MCF 10A (cell line): ENCODE data around the gene ALPL. TPM values are rescaled to one million over a fixed set of nuclear protein-coding genes. Genes with fewer than 3 reads are reported as not detected.

ENCODE experiments used
- BruUV-seq: library from RNA; stranded (reverse); fragments of 400-500 nt; replicated peaks from 2 replicates; lab custom pipeline; 2021; lab: Mats Ljungman, UMichigan
- CTCF ChIA-PET: fragments of 300-600 bp; sonication (Branson Sonifier 250); formaldehyde crosslinking; extraction: SDS; loops from one replicate; lab custom pipeline; 2021; ENCODE audit warnings: antibody characterized with exemption, inconsistent platforms; lab: Yijun Ruan, JAX
- POLR2A ChIA-PET: fragments of 300-600, 350-650 bp; sonication (Branson Sonifier 250); formaldehyde crosslinking; extraction: SDS; loops from one replicate; lab custom pipeline; 2020; ENCODE audit warnings: antibody characterized with exemption, inconsistent platforms; lab: Yijun Ruan, JAX
- DNase-seq: peaks from one replicate; pipeline ENCODE4 v3.0.0-alpha.2; 2018; ENCODE audit not compliant: unreplicated experiment
- H3K27ac Mint-ChIP-seq: one replicate; pipeline ENCODE4 v1.8.0; 2022; ENCODE audit warnings: mild to moderate bottlenecking, low read depth, mixed read lengths; ENCODE audit not compliant: unreplicated experiment
- H3K27me3 Mint-ChIP-seq: one replicate; pipeline ENCODE4 v1.8.0; 2022; ENCODE audit warnings: mixed read lengths; ENCODE audit not compliant: insufficient read depth, unreplicated experiment
- H3K36me3 Mint-ChIP-seq: one replicate; pipeline ENCODE4 v1.8.0; 2022; ENCODE audit warnings: mild to moderate bottlenecking, moderate library complexity, mixed read lengths; ENCODE audit not compliant: insufficient read depth, unreplicated experiment
- H3K4me1 Mint-ChIP-seq: one replicate; pipeline ENCODE4 v1.8.0; 2022; ENCODE audit warnings: mixed read lengths; ENCODE audit not compliant: insufficient read depth, unreplicated experiment
- H3K4me3 Mint-ChIP-seq: one replicate; pipeline ENCODE4 v1.8.0; 2022; ENCODE audit warnings: mild to moderate bottlenecking, moderate library complexity, mixed read lengths; ENCODE audit not compliant: unreplicated experiment
- H3K9me3 Mint-ChIP-seq: one replicate; pipeline ENCODE4 v1.8.0; 2022; ENCODE audit warnings: mixed read lengths; ENCODE audit not compliant: unreplicated experiment
- intact Hi-C: fragments of 100-400 bp; cut with micrococcal nuclease; formaldehyde crosslinking; loops from 2 replicates; pipeline ENCODE4 v1.14.1; 2022
- total RNA-seq: library from RNA; stranded (reverse); gene quantifications from 2 replicates; pipeline ENCODE4 v1.2.3, GENCODE V29; 2022
- TF ChIP-seq, protein P1 (sequence below): fragments of 200-600 bp; IDR thresholded peaks from one replicate; pipeline ENCODE4 v1.8.0; 2022; ENCODE audit warnings: antibody characterized with exemption, mild to moderate bottlenecking; ENCODE audit not compliant: unreplicated experiment

Gene ALPL
- total RNA-seq, 1 experiment from 2014 or later = not detected

DNA sequence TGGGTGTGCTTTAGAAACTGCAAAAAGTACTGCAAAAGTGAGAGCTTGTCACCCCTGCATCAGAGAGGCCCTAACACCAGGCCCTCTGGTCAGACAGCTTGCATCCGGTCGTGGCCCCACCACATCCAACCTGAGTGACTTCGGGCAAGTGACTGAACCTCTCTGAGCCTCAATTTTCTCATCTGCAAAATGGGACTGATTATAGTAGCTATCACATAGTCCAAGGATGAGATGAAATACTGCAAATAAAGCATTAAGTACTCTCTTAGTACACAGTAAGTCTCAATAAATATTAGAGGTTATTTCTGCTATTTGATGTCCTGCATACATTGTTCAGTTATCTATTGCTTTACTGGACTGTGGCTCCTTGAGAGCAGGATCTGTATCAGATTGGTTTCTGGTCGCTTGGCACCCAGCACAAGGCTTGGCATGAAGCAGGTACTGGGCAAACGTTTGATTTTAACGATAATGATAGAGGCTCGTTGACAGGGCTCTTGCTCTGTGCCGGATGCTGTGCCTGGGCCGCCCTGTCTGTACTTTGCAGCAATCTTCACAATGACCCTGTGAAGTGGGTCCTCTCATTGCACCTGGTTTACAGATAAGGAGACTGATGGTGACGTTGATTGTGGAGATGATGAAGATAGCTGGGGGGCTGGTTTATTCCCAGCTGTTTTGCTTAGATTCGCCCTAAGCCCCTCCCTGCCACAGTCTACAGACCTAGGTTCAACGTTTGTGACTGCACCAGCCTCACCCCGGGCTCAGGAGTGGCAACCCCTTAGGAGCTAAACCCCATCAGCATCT, 116.4 kb downstream of the ALPL start:
- ChIA-PET CTCF (interaction anchor here (0.6 kb wide), 1 partner anchor 185 kb away, joined by 3 read pairs; no protein-coding TSS in a partner anchor), POLR2A (interaction anchor here (1.6 kb wide), 1 partner anchor 21 kb away, joined by 5 read pairs; no protein-coding TSS in a partner anchor)
- no TSS peak for BruUV-seq
- DNase-seq = no peak
- H3K4me1 Mint-ChIP-seq = peaks cover 4% of the 10 kb centered on the region
- no peaks in the 10 kb centered on the region for H3K36me3 Mint-ChIP-seq
- H3K4me3 Mint-ChIP-seq = no peak overlapping the region
- H3K27me3 Mint-ChIP-seq = peaks cover 7% of the 10 kb centered on the region
- intact Hi-C loops = no loop called here
- TF ChIP-seq, protein P1, sequence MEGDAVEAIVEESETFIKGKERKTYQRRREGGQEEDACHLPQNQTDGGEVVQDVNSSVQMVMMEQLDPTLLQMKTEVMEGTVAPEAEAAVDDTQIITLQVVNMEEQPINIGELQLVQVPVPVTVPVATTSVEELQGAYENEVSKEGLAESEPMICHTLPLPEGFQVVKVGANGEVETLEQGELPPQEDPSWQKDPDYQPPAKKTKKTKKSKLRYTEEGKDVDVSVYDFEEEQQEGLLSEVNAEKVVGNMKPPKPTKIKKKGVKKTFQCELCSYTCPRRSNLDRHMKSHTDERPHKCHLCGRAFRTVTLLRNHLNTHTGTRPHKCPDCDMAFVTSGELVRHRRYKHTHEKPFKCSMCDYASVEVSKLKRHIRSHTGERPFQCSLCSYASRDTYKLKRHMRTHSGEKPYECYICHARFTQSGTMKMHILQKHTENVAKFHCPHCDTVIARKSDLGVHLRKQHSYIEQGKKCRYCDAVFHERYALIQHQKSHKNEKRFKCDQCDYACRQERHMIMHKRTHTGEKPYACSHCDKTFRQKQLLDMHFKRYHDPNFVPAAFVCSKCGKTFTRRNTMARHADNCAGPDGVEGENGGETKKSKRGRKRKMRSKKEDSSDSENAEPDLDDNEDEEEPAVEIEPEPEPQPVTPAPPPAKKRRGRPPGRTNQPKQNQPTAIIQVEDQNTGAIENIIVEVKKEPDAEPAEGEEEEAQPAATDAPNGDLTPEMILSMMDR = no peak
- no peaks in the 10 kb centered on the region for H3K9me3 Mint-ChIP-seq
- no peak overlapping the region for H3K27ac Mint-ChIP-seq

DNA sequence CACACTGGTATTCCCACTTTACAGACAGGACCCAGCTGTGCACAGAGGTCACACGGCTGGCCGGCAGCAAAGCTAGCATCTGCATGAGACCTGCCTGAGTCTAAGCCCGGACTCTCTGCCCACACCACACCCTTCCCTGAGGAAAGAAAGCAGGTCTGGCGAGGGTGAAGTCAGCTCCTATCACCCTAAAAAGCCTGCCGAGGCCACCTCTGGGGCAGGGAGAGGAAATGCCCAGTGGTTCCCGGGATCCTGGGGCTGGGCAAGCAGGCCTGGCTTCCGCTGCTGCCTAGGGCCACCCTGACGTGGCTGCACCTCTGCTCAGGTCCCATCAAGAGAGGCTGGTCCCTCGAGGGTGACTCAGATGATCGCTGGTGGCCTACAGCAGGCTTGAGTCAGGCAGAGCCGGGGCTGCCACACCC, 117.7 kb downstream of the ALPL start:
- TF ChIP-seq, protein P1 = no peak
- Mint-ChIP-seq H3K27ac (no peak overlapping the region), H3K4me3 (no peak overlapping the region), H3K27me3 (no peaks in the 10 kb centered on the region), H3K36me3 (no peaks in the 10 kb centered on the region), H3K4me1 (peaks cover under 1% of the 10 kb centered on the region), H3K9me3 (no peaks in the 10 kb centered on the region)
- intact Hi-C loops = no loop called here
- ChIA-PET POLR2A (no interaction called here), CTCF (no interaction called here)
- no TSS peak for BruUV-seq
- DNase-seq = peak; percentile 27

Other genes with a start within 250 kb of the ALPL start
- gene ECE1, start 219.0 kb upstream of the ALPL start, total RNA-seq = 40.0 and 46.8 TPM in 2 replicates
- gene NBPF3, start 69.3 kb upstream of the ALPL start, total RNA-seq = 5.5 and 6.5 TPM in 2 replicates
- gene RAP1GAP, start 159.9 kb downstream of the ALPL start, total RNA-seq = 0.22 TPM in 1 of 2 replicates, not detected in the other